Left lung (tissue), 10 donors: Measurements from ENCODE around the gene SSBP2. TPM values are rescaled to one million over a fixed set of nuclear protein-coding genes. Genes with fewer than 3 reads are reported as not detected.
"Not testable (repeated sequence)": the region's sequence is repeated elsewhere in the genome, so short reads cannot be mapped to it uniquely, and the experiment has no call there.

Source experiments
- ATAC-seq: fragments of 200-7000 bp; cut with Tn5 transposase; one replicate; pipeline ENCODE4 v1.9.1; 2020; ENCODE audit warnings: moderate library complexity
- DNase-seq, 4 donors: peaks; one replicate each; pipeline ENCODE4 v3.0.0-alpha.2; 2013 to 2020
- H3K27ac ChIP-seq, 2 donors: fragments of 200-600 bp; sonication (generic) in 1 of 2; one replicate each; pipeline versions ENCODE4 v1.5.0 to v1.8.0; 2020 to 2021
- H3K27me3 ChIP-seq, 2 donors: fragments of 200-600 bp; sonication (generic) in 1 of 2; one replicate each; pipeline versions ENCODE4 v1.5.0 to v1.8.0; 2020 to 2021
- H3K36me3 ChIP-seq, 2 donors: fragments of 200-600 bp; sonication (generic) in 1 of 2; one replicate each; pipeline versions ENCODE4 v1.5.0 to v1.8.0; 2020 to 2021
- H3K4me1 ChIP-seq, 2 donors: fragments of 200-600 bp; one replicate each; pipeline ENCODE4 v1.8.0; 2021
- H3K4me3 ChIP-seq, 2 donors: fragments of 200-600 bp; sonication (generic) in 1 of 2; one replicate each; pipeline versions ENCODE4 v1.5.0 to v1.8.0; 2020 to 2021; ENCODE audit warnings: mild to moderate bottlenecking in 1 of 2
- H3K9me3 ChIP-seq, 2 donors: fragments of 200-600 bp; sonication (generic) in 1 of 2; one replicate each; pipeline versions ENCODE4 v1.5.0 to v1.8.0; 2020 to 2021
- CTCF ChIP-seq, 2 donors: fragments of 200-600 bp; sonication (generic) in 1 of 2; IDR thresholded peaks; one replicate each; pipeline versions ENCODE4 v1.5.0 to v1.8.0; 2021; ENCODE audit warnings: antibody characterized with exemption in 2 of 2
- intact Hi-C, 2 donors: fragments of 100-400 bp; cut with DNase I; formaldehyde crosslinking; loops; one replicate each; pipeline versions ENCODE4 v1.11.2 to v1.14.2; 2022
- polyA plus RNA-seq, 6 donors: library from polyadenylated mRNA; unstranded; fragments of 120-200 nt; gene quantifications; one replicate each; pipeline ENCODE4 v1.2.1, GENCODE V29; 2013; ENCODE audit not compliant: insufficient read length in 6 of 6
- total RNA-seq, 2 donors: library from RNA; stranded (reverse); fragmentation: NEBNext Ultra II Directional; extraction: Animal tissue kit (Norgen Biotek cat#: 25700); gene quantifications; one replicate each; pipeline ENCODE4 v1.2.1, GENCODE V29; 2021
- donor health status: DM: no; HTN: yes; CAD: no.
- donor health status: DM: no; HTN: no; CAD: no.

SSBP2 gene
- total and polyA plus RNA-seq, 8 donors = 31.6 to 103 (median 74.8) TPM

- intact Hi-C loops = no loop called here
- TF ChIP-seq CTCF (IDR thresholded peaks at IDR 0.05) = no peak
- no peaks in the 10 kb centered on the region for H3K4me1 ChIP-seq
- no peaks in the 10 kb centered on the region for H3K27me3 ChIP-seq
- no peak for DNase-seq
- no peak for ATAC-seq
- no peaks in the 10 kb centered on the region for H3K36me3 ChIP-seq
- no peaks in the 10 kb centered on the region for H3K9me3 ChIP-seq
- no peak overlapping the region for H3K4me3 ChIP-seq
- no peak overlapping the region for H3K27ac ChIP-seq
Observed at GRCh38 chr5:81409361-81409760, 341.5 kb downstream of the SSBP2 start.

GRCh38 chr5:81408496-81408895, 342.4 kb downstream of the SSBP2 start:
- DNase-seq = no peak
- no peak overlapping the region for H3K27ac ChIP-seq
- no peaks in the 10 kb centered on the region for H3K27me3 ChIP-seq
- H3K9me3 ChIP-seq = no peaks in the 10 kb centered on the region
- no peak overlapping the region for H3K4me3 ChIP-seq
- ATAC-seq = no peak
- no peak for TF ChIP-seq CTCF (IDR thresholded peaks at IDR 0.05)
- no peaks in the 10 kb centered on the region for H3K4me1 ChIP-seq
- intact Hi-C loops = no loop called here
- H3K36me3 ChIP-seq = no peaks in the 10 kb centered on the region

- intact Hi-C loops, ATAC-seq, H3K27ac ChIP-seq: not testable (repeated sequence)
Observed at GRCh38 chr5:81407811-81408210, 343.1 kb downstream of the SSBP2 start.

GRCh38 chr5:81405126-81405891, 345.6 kb downstream of the SSBP2 start:
- no peaks in the 10 kb centered on the region for H3K36me3 ChIP-seq
- no peak for DNase-seq
- no peak overlapping the region for H3K27ac ChIP-seq
- no peak for TF ChIP-seq CTCF (IDR thresholded peaks at IDR 0.05)
- no peak for ATAC-seq
- H3K9me3 ChIP-seq = no peaks in the 10 kb centered on the region
- no peaks in the 10 kb centered on the region for H3K27me3 ChIP-seq
- H3K4me1 ChIP-seq = no peaks in the 10 kb centered on the region
- intact Hi-C loops = no loop called here
- H3K4me3 ChIP-seq = no peak overlapping the region

More at GRCh38 chr5:81407811-81408210, 343.1 kb downstream of the SSBP2 start:
- not testable (repeated sequence) for DNase-seq, H3K4me1 ChIP-seq, H3K36me3 ChIP-seq, H3K4me3 ChIP-seq, H3K27me3 ChIP-seq, H3K9me3 ChIP-seq

GRCh38 chr5:81402192-81402930, 348.5 kb downstream of the SSBP2 start:
- no peaks in the 10 kb centered on the region for H3K4me1 ChIP-seq
- no peak for DNase-seq
- no peaks in the 10 kb centered on the region for H3K36me3 ChIP-seq
- intact Hi-C loops = no loop called here
- no peak overlapping the region for H3K4me3 ChIP-seq
- ATAC-seq = no peak
- peaks cover 0 to 4% of the 10 kb centered on the region in 2 donors for H3K27me3 ChIP-seq
- H3K9me3 ChIP-seq = no peaks in the 10 kb centered on the region
- no peak for TF ChIP-seq CTCF (IDR thresholded peaks at IDR 0.05)
- H3K27ac ChIP-seq = no peak overlapping the region
